HG03460 (cell line): Measurements from ENCODE around the gene PLEKHG4B.
"Not testable (repeated sequence)": the region's sequence is repeated elsewhere in the genome, so short reads cannot be mapped to it uniquely, and the experiment has no call there.

Source experiments
- ATAC-seq: cut with Tn5 transposase; IDR thresholded peaks from one replicate; pipeline ENCODE4 v1.9.1; 2021; ENCODE audit not compliant: unreplicated experiment

Gene PLEKHG4B, protein sequence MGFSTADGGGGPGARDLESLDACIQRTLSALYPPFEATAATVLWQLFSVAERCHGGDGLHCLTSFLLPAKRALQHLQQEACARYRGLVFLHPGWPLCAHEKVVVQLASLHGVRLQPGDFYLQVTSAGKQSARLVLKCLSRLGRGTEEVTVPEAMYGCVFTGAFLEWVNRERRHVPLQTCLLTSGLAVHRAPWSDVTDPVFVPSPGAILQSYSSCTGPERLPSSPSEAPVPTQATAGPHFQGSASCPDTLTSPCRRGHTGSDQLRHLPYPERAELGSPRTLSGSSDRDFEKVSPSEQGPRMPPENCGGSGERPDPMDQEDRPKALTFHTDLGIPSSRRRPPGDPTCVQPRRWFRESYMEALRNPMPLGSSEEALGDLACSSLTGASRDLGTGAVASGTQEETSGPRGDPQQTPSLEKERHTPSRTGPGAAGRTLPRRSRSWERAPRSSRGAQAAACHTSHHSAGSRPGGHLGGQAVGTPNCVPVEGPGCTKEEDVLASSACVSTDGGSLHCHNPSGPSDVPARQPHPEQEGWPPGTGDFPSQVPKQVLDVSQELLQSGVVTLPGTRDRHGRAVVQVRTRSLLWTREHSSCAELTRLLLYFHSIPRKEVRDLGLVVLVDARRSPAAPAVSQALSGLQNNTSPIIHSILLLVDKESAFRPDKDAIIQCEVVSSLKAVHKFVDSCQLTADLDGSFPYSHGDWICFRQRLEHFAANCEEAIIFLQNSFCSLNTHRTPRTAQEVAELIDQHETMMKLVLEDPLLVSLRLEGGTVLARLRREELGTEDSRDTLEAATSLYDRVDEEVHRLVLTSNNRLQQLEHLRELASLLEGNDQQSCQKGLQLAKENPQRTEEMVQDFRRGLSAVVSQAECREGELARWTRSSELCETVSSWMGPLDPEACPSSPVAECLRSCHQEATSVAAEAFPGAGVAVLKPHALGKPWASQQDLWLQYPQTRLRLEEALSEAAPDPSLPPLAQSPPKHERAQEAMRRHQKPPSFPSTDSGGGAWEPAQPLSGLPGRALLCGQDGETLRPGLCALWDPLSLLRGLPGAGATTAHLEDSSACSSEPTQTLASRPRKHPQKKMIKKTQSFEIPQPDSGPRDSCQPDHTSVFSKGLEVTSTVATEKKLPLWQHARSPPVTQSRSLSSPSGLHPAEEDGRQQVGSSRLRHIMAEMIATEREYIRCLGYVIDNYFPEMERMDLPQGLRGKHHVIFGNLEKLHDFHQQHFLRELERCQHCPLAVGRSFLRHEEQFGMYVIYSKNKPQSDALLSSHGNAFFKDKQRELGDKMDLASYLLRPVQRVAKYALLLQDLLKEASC (N-terminal part only)

DNA sequence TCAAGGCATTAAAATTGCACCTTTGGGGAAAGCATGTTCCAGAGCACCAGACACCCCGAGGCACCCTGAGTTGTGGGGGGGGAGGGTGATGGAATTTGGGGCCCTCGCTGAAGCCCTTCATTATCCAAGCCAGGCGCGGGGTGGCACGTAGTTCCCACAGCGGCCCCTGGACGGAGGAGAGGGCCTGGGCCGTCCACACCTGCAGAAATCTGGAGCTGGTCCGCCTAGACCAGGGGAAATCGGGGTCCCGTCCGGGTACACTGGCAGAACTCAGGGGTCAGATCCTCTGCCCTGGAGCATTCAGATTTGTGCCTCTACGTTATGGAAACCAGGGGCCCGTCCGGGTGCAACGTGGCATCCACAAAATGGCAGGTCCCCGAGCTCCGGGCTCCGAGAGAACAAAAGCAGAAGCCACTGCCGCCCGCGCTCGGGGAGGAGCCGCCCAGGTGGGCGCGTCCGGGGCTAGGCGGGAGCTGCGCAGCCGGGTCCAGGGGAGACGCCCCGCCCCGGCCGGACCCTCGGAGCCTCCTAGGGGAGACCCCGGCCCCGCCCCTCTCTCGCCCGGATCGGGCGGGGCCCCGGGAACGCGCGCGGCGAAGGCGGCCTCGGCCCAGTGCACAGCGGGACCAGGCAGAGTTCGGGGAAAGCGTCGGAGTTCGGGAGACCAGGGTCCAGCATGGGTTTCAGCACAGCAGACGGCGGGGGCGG lies at the start of gene PLEKHG4B:
Gene PLEKHG4B (plus strand): TSS at position 613 of the 708 bp plus-strand sequence. CDS start 64 bp downstream, at position 677.
- no peak for ATAC-seq

DNA sequence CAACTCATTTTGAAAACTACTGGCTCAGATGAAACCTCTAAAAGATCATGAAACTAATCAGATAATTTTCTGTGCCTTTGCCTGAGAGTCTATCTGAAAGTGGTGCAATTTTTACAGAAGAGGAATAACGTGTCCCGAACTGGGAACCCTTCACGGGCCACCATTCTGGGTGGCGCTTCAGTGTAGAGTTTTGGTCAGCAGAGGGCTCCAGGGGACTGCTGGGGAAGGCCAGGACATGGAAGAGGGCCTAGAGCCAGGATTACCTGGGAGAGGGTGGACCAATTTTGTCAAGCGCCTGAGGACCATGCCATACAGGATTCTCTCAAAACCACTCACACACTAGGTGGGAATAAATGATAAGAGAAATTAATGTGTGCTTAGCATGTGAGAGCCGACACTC lies 49.7 kb upstream of the PLEKHG4B start:
- no peak for ATAC-seq

GRCh38 chr5:48192-48591 lies 43.8 kb upstream of the PLEKHG4B start:
- ATAC-seq, result no peak

DNA sequence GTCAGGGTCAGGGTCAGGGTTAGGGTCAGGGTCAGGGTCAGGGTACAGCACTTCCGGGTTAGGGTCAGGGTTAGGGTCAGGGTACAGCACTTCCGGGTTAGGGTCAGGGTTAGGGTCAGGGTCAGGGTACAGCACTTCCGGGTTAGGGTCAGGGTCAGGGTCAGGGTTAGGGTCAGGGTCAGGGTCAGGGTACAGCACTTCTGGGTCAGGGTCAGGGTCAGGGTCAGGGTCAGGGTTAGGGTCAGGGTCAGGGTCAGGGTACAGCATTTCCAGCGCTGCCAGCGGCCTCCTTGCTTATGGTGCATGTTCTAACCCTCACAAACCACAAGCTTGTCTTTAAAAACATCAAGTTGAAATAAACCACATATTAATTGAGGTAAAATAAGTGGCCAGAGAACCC lies 42.4 kb upstream of the PLEKHG4B start:
- ATAC-seq, result not testable (repeated sequence)

DNA sequence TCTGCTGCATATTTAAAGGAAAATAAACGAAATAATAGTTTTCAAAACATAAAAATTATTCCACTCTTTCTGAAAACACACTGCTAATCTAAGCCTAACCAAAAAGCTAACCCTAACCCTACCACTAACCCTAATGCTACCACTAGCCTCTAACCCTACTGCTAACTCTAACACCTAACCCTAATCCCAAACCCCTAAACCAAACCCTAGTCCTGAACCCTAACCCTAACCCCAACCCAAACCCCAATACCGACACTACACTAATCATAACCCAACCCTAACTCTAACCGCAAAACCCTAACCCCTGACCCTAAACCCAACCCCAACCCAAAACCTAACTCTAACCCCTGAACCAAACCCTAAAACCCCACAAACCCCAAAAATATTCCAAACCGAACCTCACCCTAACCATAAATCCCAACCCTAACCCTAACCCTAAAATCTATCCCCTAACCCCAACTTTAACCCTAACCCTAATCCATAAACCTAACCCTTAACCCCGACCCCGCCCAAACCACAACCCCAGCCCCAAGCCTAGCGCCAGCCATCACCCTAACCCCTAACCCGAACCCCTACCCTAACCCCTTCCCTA lies 41.9 kb upstream of the PLEKHG4B start:
- no peak for ATAC-seq

GRCh38 chr5:50724-51499 lies 41.1 kb upstream of the PLEKHG4B start:
- ATAC-seq, result no peak

- no peak for ATAC-seq
Observed at GRCh38 chr5:51500-51823, 40.5 kb upstream of the PLEKHG4B start.

GRCh38 chr5:53381-54174 lies 38.4 kb upstream of the PLEKHG4B start:
- ATAC-seq, result no peak

DNA sequence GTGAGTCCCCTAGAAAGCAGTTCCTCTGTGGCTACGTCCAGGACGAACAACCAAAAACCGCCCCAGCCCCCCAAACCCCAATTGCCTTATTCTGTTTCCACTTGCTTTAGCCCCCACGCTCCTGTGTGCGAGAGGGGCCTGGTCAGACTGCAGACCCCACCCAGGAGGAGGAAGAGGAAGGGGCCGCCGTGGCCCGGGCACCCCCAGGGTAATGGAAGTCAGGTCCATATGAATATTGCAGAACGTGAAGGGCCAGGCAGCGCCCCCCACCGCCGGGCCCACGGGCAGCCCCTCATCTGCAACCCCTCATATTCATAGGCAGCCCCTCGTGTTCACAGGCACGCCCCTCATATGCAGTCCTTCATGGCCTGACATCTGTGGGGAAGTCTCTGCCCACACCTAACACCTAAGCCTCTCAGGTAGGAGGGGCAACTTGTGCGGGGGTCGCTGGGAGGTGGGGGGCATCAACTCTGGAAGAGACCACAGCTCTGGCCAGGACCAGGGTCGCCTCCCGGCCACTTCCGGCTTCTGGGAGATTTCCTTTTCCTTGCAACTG lies 37.7 kb upstream of the PLEKHG4B start:
- ATAC-seq, result no peak

- ATAC-seq, result no peak
Observed at GRCh38 chr5:54876-55569, 36.9 kb upstream of the PLEKHG4B start.

GRCh38 chr5:56561-57290 lies 35.2 kb upstream of the PLEKHG4B start:
- no peak for ATAC-seq

GRCh38 chr5:60250-60649 lies 31.7 kb upstream of the PLEKHG4B start:
- ATAC-seq, result not testable (repeated sequence)

- no peak for ATAC-seq
Observed at GRCh38 chr5:70440-70839, 21.5 kb upstream of the PLEKHG4B start.

GRCh38 chr5:72316-73180 lies 19.4 kb upstream of the PLEKHG4B start:
- ATAC-seq, result not testable (repeated sequence)

DNA sequence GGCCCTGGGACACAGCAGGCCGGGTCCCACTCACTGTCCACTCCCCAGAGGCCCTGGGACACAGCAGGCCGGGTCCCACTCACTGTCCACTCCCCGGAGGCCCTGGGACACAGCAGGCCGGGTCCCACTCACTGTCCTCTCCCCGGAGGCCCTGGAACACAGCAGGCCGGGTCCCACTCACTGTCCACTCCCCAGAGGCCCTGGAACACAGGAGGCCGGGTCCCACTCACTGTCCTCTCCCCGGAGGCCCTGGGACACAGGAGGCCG lies 18.9 kb upstream of the PLEKHG4B start:
- not testable (repeated sequence) for ATAC-seq

- no peak for ATAC-seq
Observed at GRCh38 chr5:73768-74502, 18.0 kb upstream of the PLEKHG4B start.
